Measurements from ENCODE around the gene ZNF629. TPM values are rescaled to one million over a fixed set of nuclear protein-coding genes. Genes with fewer than 3 reads are reported as not detected.

ZNF629 gene
- total and polyA plus RNA-seq, 2 experiments from 2014 or later: 5.0 to 12.2 TPM

- WGBS, 2 experiments (ENCODE audit: low coverage in 1 of 2, low lambda C conversion rate in 2 of 2, missing lambda C conversion rate in 2 of 2): 38 to 42% methylated on average over 8 of the region's 8 CpGs
- H3F3A ChIP-seq (ENCODE audit: insufficient read depth): peaks cover 27% of the 10 kb centered on the region
- H3K4me1 ChIP-seq (ENCODE audit: insufficient read depth): peaks cover 24% of the 10 kb centered on the region
- in situ Hi-C loops (cut with MboI): no loop called here
- H3K4me3 ChIP-seq: no peak overlapping the region
- no peaks in the 10 kb centered on the region for H3K9me3 ChIP-seq (ENCODE audit: low read depth)
- H3K36me3 ChIP-seq (ENCODE audit: low read depth): peaks cover 38% of the 10 kb centered on the region; the same call in 1 of the 2 replicates
- no peaks in the 10 kb centered on the region for H4K20me1 ChIP-seq (ENCODE audit: insufficient read depth)
- DNase-seq: peak; percentile 91
- H3K9ac ChIP-seq: peak overlapping the region; percentile 8; the same call in 1 of the 2 replicates
- H3K79me2 ChIP-seq (ENCODE audit: insufficient read depth): 0 out of 2 replicates have a peak, but pooled peaks cover 10% of the 10 kb centered on the region
- TF ChIP-seq EZH2phosphoT487 (IDR thresholded peaks at IDR 0.05; ENCODE audit: insufficient read depth, low read depth) (no peak), EZH2 (IDR thresholded peaks at IDR 0.05; ENCODE audit: insufficient read depth, poor library complexity, severe bottlenecking) (no peak)
- H3K27ac ChIP-seq: peak overlapping the region; percentile 59
- H3K9me2 ChIP-seq (ENCODE audit: insufficient read depth): no peaks in the 10 kb centered on the region
- peak overlapping the region; percentile 27 for H3K4me2 ChIP-seq (ENCODE audit: unreplicated experiment)
- no peaks in the 10 kb centered on the region for H3K27me3 ChIP-seq (replicated peaks; ENCODE audit: insufficient read depth)
- no peak overlapping the region for H2AFZ ChIP-seq
Measured at GRCh38 chr16:30740364-30741251, 46.4 kb downstream of the ZNF629 start.

DNA sequence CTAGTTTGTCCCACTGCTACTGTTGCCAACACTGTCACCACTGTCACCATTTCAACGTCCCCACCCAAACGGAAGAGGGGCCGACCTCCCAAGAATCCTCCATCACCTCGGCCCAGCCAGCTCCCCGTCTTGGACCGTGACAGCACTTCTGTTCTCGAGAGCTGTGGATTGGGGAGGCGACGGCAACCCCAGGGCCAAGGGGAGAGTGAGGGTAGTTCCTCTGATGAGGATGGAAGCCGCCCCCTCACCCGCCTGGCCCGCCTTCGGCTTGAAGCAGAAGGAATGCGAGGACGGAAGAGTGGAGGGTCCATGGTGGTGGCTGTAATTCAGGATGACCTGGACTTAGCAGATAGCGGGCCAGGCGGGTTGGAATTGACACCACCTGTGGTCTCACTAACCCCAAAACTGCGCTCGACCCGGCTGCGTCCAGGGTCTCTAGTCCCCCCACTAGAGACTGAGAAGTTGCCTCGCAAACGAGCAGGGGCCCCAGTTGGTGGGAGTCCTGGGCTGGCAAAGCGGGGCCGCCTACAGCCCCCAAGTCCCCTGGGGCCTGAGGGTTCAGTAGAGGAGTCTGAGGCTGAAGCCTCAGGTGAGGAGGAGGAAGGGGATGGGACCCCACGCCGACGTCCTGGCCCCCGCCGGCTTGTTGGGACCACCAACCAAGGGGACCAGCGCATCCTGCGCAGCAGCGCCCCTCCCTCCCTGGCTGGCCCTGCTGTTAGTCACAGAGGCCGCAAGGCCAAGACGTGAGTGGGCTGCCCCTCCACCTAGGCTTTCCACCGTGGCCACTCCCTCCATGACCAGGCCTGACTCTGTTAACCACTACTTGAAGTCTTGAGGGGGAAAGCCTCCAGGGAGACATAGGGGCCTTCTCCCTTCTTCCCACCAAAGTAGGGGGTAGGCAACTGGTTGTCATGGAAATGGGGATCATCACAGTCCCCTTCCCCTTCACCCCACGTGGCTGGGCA, 47.7 kb downstream of the ZNF629 start:
- 92 to 93% methylated on average over 34 to 36 of the region's 37 CpGs for WGBS, 2 experiments (ENCODE audit: low coverage in 1 of 2, low lambda C conversion rate in 2 of 2, missing lambda C conversion rate in 2 of 2)
- TF ChIP-seq EZH2phosphoT487 (IDR thresholded peaks at IDR 0.05; ENCODE audit: insufficient read depth, low read depth) (no peak), EZH2 (IDR thresholded peaks at IDR 0.05; ENCODE audit: insufficient read depth, poor library complexity, severe bottlenecking) (no peak)
- peaks cover 37% of the 10 kb centered on the region; the same call in 1 of the 2 replicates for H3K36me3 ChIP-seq (ENCODE audit: low read depth)

GRCh38 chr16:30737794-30738648, 49.0 kb downstream of the ZNF629 start:
- Histone ChIP-seq H3K27me3 (replicated peaks; ENCODE audit: insufficient read depth) (no peaks in the 10 kb centered on the region), H2AFZ (no peak overlapping the region), H3K9me2 (ENCODE audit: insufficient read depth) (no peaks in the 10 kb centered on the region), H3K36me3 (ENCODE audit: low read depth) (peaks cover 49% of the 10 kb centered on the region), H3K27ac (no peak overlapping the region), H3K79me2 (ENCODE audit: insufficient read depth) (peaks cover 20% of the 10 kb centered on the region; the same call in 1 of the 2 replicates), H3K4me1 (ENCODE audit: insufficient read depth) (peaks cover 24% of the 10 kb centered on the region), H3K9me3 (ENCODE audit: low read depth) (no peaks in the 10 kb centered on the region), H3K9ac (no peak overlapping the region), H3K4me3 (no peak overlapping the region), H3K4me2 (ENCODE audit: unreplicated experiment) (no peak overlapping the region), H3F3A (ENCODE audit: insufficient read depth) (peaks cover 14% of the 10 kb centered on the region), H4K20me1 (ENCODE audit: insufficient read depth) (no peaks in the 10 kb centered on the region)
- DNase-seq: no peak
- WGBS, 2 experiments (ENCODE audit: low coverage in 1 of 2, low lambda C conversion rate in 2 of 2, missing lambda C conversion rate in 2 of 2): 92% methylated on average over 25 of the region's 25 CpGs
- in situ Hi-C loops (cut with MboI): no loop called here
- no peak for TF ChIP-seq EZH2phosphoT487 (IDR thresholded peaks at IDR 0.05; ENCODE audit: insufficient read depth, low read depth)
- no peak for TF ChIP-seq EZH2 (IDR thresholded peaks at IDR 0.05; ENCODE audit: insufficient read depth, poor library complexity, severe bottlenecking)

More for the DNA sequence above, 47.7 kb downstream of the ZNF629 start:
- H3K9me3 ChIP-seq (ENCODE audit: low read depth): no peaks in the 10 kb centered on the region
- no peaks in the 10 kb centered on the region for H3K27me3 ChIP-seq (replicated peaks; ENCODE audit: insufficient read depth)
- H3K4me3 ChIP-seq: no peak overlapping the region
- H3K79me2 ChIP-seq (ENCODE audit: insufficient read depth): 0 out of 2 replicates have a peak, but pooled peaks cover 11% of the 10 kb centered on the region
- H3K4me2 ChIP-seq (ENCODE audit: unreplicated experiment): no peak overlapping the region
- H3K9ac ChIP-seq: no peak overlapping the region
- no peak overlapping the region for H2AFZ ChIP-seq
- H3K4me1 ChIP-seq (ENCODE audit: insufficient read depth): peaks cover 24% of the 10 kb centered on the region
- no peaks in the 10 kb centered on the region for H4K20me1 ChIP-seq (ENCODE audit: insufficient read depth)
- H3K27ac ChIP-seq: peak overlapping the region; percentile 59; the same call in 1 of the 2 replicates
- no peak for DNase-seq
- H3K9me2 ChIP-seq (ENCODE audit: insufficient read depth): no peaks in the 10 kb centered on the region
- in situ Hi-C loops (cut with MboI): no loop called here
- peaks cover 15% of the 10 kb centered on the region for H3F3A ChIP-seq (ENCODE audit: insufficient read depth)
